HG03135 (cell line): ENCODE data around the gene GINS2.

Source experiments
- ATAC-seq: cut with Tn5 transposase; IDR thresholded peaks from one replicate; pipeline ENCODE4 v1.9.1; 2021; ENCODE audit warnings: mild to moderate bottlenecking, moderate library complexity; ENCODE audit not compliant: unreplicated experiment

GINS2 gene

DNA sequence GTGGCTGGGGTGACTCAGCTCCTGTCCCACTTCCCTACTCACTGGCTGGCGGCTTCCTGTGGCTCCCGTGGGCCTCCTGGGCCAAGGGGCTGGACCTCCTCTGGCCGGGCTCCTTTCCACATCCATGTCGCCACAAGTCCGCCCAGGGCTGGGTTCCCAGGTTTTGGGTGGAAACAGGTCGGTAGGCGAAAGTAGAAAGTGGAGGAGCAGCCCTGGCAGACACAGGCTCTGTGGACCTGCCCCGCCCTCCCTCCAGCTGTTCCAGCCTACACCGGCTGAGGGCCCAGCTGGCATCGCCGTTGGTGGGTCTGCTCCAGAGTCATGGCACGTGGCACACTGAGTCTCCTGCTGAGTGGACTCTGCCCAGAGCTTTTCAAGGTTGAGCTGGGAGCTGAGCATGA is 47.0 kb downstream of the GINS2 start:
- ATAC-seq, result no peak

DNA sequence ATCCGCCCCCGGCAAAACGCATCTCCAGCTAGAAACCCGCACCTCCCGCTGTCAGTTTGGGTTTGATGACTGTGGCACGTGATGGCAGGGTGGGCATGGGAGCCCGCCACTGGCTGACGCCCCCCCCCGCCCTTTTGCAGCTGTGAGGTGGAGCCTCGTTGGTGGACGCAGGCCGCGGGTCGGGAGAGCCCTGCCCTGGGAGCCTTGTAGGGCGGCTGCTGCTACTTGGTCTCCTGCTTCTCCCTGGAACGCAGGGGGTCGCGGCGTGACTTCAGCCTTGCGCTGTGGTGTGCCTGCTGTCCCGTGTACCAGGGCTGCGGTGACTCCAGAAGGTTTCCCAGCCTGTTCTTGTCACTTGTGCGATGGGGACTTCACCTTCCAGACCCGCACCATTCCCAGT is 47.4 kb downstream of the GINS2 start:
- no peak for ATAC-seq

DNA sequence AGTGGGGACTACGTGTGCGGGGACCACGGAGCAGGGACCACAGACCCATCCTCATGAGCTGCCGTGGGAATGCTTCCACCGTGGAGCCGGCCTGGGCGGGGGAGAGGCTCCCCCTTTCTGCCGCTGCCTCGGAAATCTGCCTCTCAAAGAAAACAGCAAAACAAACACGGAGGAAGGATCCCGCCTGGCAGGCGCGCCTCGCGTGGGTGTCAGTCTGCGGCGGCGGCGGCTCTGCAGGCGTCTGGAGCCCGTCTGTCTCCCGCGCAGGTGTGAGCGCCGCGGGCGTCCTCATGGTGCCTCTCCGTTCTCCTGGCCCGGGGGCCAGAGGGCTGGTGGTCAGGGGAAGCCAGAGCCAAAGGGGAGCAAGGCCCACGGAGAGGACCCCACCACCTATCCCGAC is 48.2 kb downstream of the GINS2 start:
- no peak for ATAC-seq

DNA sequence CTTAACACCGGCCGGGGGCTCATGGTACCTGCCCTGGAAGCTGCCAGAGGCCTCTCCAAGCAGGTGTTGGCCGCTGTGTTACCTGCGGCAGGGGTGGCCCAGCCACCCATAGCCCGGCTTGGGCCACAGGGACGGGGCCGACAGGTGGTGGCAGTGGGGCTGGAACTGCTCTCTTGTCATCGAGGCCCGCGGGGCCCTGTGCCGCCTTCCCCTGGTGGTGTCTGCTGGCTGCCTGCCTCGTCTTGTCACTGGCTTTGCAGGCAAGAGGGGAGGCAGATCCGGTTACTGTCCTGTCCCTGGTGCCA is 48.5 kb downstream of the GINS2 start:
- no peak for ATAC-seq

DNA sequence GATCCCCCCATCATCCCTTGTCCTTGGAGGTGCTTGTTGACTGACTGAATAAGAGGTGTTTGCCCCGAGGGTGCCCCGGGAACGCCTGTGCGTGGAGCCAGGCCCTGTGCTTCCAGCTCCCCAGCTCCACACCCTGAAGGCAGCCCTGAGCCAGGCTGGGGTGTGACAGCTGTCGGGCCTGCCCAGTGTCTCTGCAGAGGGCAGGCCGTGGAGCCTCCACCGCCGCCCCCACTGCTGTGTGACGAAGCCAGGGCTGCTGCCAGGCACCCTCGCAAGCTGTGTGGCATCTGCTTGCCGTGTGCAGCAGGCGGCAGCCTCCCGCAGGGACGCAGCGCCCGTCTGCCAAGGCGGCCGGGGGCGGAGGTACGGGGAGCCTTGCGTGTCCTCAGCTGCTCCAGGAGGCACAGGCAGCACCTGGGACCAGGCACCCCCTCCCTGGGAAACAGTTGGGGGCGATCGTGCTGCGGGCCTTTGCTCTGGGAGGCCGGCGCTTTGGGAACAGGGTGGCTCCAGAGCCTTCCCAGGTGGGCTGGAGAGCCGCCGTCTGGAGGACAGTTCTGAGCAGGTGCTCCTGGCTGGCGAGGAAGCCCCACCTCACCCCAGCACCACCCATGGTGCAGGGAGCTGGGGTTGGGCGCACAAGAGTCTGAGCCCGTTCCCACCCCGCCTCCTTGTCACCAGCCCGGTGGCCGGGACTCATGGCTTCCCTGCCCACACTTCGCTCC is 49.1 kb downstream of the GINS2 start:
- no peak for ATAC-seq

DNA sequence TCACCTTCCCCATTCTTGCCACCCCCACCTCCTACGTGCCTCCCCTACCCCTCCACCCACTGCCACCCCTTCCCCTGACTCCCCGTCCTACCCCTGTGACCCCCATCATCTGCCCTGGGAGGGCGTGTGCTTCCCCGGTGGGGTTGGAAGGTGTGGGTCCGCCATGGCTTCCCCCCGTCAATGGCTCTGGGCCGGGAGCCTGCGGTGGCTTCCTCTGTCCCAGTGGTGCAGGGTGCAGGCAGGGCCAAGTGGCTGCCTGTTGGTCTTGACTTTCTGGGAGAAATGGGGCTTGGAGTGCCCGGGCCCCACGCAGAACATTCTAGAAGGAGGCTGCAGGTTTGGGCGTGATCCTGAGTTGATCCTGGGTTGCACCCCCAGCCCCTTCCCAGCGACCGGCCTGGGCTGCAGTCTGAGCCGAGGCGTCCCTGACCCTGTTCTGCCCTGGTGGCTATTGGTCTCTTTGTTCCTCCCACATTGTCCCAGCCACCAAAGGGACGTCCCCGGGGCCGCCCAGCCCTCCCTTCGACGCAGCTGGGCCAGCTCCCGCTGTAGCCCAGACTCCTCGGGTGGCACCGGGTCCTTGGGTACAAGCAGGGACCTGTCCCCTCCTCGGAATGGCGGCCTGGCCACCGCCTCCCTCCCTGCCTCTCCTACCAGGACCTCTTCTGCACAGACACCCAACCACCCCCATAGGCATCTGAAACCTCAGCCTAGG is 49.9 kb downstream of the GINS2 start:
- no peak for ATAC-seq

DNA sequence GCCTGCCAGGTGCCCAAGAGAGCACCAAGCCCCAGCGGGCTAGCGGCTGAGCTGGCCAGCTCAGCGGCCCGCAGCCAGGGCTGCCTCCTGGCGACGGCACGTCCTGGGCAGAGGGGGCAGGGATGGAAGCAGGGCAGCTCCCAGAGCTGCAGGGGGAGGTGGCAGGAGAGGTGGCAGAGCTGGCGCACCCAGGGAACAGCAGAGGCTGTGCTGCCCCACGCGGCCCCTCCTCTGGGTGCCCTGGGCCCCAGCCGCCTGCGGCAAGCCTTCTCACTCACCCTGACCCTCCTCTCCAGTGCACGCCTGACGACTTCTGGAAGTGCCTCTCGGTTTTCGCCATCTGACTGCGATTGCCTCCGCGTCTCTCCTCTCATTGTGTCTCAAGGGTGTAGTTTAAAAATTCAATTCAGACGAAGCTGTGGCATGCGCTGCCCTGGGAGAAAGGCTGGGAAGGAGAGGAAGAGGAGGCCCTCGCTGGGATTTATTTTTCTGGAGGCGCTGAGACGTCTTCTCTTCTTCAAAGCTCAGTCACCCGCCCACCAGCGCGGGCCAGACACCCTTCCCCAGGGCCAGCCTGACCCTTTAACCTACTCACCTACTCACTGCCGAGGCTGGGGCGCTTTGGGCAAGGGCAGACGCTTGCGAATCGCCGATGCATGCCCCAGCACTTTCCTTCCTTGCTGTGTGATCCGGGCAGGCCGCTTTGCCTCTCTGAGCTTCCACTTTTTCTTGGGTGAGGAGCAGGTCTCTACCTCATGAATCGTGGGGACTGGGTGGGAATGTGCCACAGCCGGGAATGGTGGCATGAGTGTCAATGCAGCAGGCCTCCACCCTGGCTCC is 50.7 kb downstream of the GINS2 start:
- ATAC-seq, result no peak

DNA sequence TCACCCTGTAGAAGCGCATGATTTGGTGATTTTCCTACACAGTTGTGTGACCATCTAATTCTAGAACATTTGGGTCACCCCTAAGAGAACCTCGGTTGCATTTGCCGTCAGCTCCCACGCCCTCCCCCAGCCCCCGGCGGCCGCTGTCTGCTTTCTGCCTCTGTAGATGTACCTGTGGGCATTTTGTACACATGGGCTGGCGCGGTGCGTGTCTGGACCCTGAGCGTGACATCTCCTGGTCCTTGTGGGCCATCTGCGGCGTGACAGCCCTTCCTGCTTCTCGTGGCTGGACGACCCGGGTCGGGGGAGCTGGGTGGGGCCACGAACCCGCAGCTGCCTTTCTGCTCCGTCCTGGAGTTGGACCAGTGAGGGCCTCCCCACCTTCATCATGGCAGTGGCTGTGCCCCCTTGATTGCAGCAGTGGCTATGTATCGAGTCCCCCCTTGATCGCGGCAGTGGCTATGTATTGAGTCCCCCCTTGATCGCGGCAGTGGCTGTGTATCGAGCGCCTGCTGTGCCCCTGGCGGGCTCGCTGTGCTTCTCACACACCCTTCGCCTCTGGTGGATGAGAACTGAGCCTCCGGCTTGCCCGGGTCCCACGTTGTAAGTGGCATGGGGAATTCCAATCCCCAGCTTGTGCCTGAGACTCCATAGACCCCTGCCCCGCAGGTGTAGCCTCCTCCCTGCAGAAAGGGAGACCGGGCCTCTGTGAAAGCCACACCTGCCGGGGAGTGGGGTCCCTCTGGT is 51.5 kb downstream of the GINS2 start:
- ATAC-seq, result no peak

DNA sequence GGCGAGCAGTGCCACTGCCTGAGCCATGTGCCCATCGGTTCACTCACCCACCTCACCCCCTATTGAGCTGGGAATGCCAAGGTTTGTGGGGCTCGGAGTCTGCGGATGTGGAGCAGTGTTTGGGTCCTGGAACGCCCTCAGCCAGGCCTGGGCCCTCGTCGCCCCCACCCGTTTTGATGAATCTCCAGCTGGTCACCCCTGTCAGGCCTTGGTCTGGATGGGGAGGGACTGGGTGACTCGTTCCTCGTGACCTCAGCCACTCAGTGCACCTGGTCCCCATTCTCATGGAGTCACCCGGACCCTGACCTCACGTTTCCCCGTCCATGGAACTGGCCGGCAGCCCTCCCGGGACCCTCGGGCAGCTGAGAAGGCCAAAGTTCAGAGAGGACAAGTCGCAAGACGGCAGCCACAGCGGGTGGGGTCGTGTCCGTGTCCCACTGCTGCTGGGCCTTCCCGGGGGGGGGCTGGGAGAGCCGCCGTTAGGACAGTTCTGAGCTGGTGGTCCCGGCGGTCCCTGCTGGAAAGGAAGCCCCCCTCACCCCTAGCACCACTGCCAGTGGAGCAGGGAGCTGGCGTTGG is 52.4 kb downstream of the GINS2 start:
- no peak for ATAC-seq

DNA sequence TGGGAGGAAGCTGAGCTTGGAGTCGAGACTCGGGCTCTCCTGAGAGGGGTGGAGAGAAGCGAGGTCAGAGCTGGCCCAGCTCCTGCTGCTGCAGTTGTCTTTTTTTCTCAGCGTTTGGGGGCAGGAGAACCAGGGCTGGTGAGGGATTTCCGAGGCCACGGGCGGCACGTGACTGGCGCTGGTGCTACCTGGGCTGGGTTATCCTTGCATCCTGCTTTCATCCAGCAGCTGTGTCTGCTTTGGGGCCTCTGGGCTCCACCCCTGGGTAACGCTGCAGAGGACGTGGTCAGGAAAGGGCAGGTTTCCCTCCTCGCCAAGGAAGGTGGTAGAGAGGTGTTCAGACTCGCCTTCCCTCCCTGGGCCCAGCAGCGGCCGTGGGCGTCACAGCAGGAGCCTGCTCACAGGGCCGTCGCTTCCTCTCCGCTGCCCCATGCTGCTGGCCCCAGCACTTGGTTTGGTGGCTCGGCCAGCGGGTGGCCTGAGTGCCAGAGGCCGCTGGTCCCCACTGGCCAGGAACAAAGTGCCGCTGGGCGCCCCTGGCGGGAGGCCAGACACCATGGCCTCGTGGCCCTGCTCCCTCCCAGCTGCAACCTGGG is 53.1 kb downstream of the GINS2 start:
- no peak for ATAC-seq

DNA sequence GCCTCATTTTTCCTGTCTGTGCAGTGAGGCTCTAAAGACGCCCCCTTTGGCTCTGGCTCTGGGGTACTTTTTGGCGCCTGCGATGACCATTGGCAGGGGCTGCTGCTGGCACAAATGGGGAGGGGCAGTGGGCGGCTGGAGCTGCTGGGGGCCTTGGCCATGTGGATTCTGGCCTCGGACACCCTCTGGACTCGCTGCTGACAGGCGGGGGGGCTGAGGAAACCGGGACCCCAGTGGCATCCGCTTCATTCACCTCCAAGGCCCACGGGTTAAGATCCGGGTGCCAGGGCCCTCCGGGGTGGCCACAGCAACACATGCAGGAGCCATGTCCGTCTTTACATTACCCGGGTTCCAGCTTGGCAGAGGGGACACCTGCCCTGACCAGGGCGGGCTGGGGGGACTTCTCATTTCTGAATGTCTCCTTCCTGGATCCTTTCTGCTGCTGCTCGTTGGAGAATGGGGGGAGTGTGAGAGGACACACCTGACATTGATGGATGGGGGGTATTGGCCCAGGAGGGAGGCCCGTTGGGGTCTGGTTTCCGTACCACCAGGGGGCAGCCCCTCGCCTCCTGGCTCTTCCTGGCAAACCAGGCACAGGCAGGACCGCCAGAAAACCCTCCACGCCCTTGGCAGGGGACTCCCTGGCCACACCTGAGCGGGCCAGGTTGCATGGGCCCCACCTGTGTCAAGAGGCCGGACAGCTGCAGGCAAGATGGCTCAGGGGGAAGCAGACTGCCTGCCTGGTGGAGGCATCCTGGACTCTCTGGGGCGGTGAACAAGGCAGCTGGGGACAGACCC is 53.8 kb downstream of the GINS2 start:
- ATAC-seq, result no peak

DNA sequence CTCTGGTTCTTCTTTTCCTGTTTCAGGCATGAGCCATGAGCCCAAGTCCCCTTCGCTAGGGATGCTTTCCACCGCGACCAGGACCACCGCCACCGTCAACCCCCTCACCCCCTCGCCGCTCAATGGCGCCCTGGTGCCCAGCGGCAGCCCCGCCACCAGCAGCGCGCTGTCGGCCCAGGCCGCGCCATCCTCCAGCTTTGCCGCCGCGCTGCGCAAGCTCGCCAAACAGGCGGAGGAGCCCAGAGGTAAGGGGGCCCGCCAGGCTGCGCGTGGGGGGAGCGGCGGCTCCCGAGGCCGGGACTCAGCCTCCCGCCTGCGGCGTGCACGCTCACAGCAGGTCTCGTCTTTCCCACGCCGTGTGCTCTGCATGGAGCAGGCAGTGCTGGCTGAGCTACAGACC is 54.9 kb downstream of the GINS2 start:
- ATAC-seq, result no peak

DNA sequence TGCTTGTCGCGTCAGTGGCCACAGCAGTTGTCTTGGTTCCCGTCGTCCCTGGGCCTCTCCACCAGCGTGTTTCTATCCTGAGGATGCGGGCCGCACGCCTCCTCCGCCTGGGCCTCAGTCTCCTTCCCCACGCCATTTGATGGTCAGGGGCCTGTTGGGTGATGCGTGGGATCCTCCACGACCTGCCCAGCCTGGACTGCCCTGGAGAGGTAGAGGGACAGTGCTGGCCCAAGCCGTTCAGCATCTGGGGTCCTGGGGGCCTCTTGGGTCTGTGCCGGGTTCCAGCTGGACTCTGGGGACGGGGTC is 55.4 kb downstream of the GINS2 start:
- no peak for ATAC-seq

DNA sequence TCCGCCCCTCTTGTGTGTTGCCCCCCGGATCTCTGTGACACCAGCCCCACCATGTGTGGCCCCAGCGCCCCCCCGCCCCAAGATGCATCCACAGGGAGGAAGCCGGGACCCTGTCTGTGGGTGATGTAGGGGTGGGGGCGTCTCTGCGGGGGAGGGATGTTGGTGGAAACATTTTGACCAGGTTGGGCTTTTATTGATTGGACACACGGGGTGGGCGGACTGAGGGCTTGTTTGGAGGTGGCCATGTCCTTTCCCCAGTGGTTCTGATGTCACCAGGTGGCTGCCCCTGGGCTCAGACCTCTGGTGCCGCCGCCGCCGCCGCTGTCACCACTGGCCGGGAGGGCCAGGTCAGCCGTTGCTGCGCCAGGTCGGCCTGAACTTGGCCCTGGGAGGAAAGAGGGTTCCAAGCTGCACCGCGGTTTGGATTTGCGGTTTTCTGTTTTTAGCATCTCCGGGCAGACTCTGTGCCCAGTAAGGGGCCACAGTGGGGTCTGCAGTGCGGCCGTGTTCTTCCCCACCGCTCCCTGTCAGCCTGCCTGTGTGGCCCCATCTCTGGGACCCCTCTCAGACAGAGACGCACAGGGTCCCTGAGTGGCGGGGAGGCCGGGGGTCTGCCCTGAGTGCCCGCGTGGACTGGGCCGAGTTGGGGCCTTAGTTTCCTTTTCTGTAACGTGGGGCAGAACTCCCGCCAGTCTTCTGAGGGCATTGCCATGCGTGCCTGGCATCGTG is 55.9 kb downstream of the GINS2 start:
- ATAC-seq, result no peak

DNA sequence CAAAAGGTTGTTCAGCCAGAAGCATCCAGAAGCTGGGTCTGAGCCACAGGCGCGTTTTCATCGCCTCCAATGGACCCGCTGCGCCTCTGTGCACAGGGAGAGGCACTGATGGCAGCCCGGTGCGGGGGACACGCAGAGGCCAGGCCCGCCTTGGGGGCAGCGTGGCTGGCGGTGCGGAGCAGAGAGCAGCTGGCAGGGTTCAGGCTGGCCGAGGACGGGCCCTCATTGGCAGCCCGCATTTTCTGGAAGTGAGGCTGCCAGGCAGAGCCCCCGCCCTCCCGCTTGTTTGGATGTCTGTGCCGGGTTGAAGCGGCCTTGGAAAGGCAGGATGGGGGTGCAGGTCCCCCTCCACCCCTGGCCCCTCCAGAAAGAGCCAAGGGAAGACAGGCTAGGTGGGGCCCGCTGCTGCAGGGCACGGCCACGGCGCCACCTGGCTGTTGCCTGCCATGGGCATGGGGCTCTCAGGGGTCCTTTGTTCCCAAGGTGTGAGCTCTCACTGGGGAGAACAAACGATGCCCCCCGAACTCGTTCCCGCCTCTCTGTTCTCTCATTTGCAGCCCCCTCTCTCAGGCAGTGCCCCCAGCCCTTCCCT is 56.9 kb downstream of the GINS2 start:
- no peak for ATAC-seq

DNA sequence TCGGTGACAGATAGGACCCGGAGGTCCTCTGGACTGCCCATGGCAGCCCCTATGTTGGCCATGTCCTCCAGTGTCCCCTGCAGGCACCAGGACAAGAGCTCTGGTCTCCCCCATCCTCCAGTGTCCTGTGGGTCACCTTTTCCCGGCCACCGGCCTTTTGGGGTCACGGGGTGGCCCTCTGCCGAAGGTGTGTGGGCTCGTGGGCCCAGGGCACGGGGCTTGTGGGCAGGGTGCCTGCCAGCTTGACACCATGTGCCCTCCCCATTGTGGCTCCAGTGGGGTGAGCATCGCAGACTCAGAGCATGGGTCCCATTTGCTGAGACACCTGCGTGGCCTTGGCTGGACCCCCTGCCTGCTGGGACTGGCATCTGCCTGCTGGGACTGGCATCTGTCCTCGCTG is 57.5 kb downstream of the GINS2 start:
- no peak for ATAC-seq

DNA sequence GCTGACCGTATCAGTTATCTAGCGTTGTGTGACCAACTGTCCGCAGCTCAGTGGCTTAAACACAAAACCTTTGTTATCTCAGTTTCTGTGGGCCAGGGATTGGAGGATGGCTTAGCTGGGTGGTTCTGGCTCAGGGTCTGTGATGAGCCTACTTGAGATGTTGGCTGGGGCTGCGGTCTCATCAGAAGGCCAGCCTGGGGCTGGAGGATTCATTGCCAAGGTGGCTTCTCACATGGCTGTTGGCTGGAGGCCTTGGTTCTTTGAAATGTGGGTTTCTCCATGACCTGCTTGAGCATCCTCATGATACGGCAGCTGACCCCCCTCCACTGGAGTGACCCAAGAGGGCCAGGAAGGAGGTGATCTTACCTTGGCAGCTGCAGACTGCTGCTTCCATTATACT is 58.9 kb downstream of the GINS2 start:
- no peak for ATAC-seq

DNA sequence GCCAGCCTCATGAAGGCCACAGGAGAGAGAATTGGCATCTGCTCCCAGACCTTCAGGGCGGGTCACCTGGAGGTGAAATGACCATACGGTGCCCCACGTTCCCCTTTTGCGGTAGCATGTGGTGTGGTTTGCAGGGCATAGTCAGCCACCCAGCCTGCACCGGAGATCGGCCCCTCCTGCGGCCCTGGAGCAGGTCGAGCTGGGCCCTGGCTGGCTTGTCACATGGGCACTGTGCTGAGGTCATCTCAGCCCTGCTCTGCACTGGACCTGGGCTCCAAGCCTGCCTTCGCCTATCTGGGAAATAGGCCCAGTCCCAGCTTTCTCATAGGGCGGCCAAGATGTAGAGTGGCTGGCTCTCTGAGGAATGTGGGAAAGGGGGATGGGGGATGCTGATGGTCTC is 59.4 kb downstream of the GINS2 start:
- no peak for ATAC-seq

DNA sequence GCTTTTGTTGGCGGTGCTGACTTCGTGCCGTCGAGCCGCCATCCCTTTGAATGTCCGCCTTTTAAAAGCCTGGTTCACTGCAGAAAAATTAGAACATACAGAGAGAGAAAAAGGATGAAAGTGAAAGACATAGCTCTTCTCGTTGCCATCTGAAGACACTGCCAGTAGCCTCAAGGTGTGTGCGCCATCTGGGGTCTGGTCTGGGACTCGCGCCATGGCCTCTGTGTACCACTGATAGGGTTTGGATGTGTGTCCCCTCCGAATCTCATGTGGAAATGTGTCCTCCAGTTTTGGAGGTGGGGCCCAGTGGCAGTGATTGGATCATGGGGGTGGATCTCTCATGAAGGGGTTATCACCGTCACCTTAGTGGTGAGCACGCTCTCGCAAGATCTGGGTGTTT is 60.1 kb downstream of the GINS2 start:
- ATAC-seq, result no peak
